PFSK-1 (cell line): ENCODE data around the gene SORBS1.

Experiments used
- FOXP2 ChIP-seq: optimal IDR thresholded peaks from 2 replicates; pipeline ENCODE3; 2011; ENCODE audit warnings: borderline replicate concordance, control low read depth, inconsistent platforms; ENCODE audit not compliant: insufficient read depth; ENCODE audit errors: extremely low read length, extremely low read depth
- POLR2AphosphoS5 ChIP-seq: IDR thresholded peaks from 2 replicates; pipeline ENCODE4 v1.6.1; 2012; ENCODE audit warnings: low read depth, mild to moderate bottlenecking, control low read depth, low read length, moderate library complexity
- REST ChIP-seq, 2 experiments: IDR thresholded peaks; 2 replicates each; pipeline versions ENCODE4 v1.6.1 to v1.8.0; 2011 to 2012; ENCODE audit warnings: low read depth in 2 of 2, low read length in 2 of 2, control low read depth in 1 of 2, inconsistent platforms in 1 of 2, mild to moderate bottlenecking in 1 of 2, moderate library complexity in 1 of 2; ENCODE audit not compliant: insufficient read depth in 1 of 2
- TAF1 ChIP-seq: IDR thresholded peaks from 2 replicates; pipeline ENCODE4 v1.6.1; 2012; ENCODE audit warnings: low read length, control low read depth, borderline replicate concordance; ENCODE audit not compliant: insufficient read depth

- TF ChIP-seq REST (IDR thresholded peaks at IDR 0.05; ENCODE audit: insufficient read depth in 1 of 2, low read depth in 2 of 2, low read length in 2 of 2), result no peak
- no peak for TF ChIP-seq POLR2AphosphoS5
- TF ChIP-seq TAF1, result no peak
- TF ChIP-seq FOXP2, result no peak
These were observed 83.0 kb downstream of the SORBS1 start for GRCh38 chr10:95478185-95478584.
